GM19025 (cell line): ENCODE data around the gene CYB5RL.
"Not testable (repeated sequence)": the region's sequence is repeated elsewhere in the genome, so short reads cannot be mapped to it uniquely, and the experiment has no call there.

ENCODE experiments used
- ATAC-seq: cut with Tn5 transposase; IDR thresholded peaks from one replicate; pipeline ENCODE4 v1.9.1; 2021; ENCODE audit warnings: mild to moderate bottlenecking, low read depth, moderate library complexity; ENCODE audit not compliant: unreplicated experiment

Gene CYB5RL

GRCh38 chr1:54191525-54191924, 8.3 kb downstream of the CYB5RL start:
- no peak for ATAC-seq

DNA sequence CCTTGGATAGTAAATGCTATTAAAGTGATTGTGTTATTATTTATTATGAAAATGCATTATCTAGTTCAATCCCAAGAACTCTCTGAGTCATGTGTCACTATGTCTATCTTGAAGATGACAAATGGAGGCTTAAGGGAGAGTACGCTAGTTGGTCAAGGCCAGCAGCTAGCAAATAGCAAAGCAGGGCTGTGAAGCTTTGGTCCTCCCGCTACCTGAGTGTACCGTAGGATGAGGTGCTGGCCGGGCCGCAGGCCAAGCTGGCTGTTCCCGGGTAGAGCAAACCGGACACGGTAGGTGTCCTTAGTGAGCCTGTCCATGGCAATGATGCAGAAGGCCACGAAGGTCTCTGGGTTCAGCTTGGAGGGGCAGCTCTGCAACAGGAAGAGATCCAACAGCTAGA, 9.3 kb downstream of the CYB5RL start:
- ATAC-seq, result no peak

GRCh38 chr1:54188291-54188690, 11.5 kb downstream of the CYB5RL start:
- no peak for ATAC-seq

DNA sequence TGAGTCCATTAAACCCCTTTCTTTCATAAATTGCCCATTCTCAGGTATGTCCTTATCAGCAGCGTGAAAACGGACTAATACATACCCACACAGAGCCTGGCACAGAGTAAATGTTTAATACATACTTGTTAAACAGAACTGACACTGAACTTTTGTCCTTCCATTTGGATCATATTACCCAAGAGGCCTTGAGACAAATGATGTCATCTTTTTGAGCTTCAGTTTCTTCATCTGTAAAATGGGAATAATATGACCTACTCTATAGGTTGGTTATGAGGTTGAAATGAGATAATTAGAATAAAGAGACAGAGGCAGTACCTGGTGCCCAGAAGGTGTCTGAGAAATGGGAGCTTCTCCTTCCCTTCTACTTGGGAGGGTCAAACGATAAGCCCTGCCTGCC, 13.8 kb downstream of the CYB5RL start:
- no peak for ATAC-seq

DNA sequence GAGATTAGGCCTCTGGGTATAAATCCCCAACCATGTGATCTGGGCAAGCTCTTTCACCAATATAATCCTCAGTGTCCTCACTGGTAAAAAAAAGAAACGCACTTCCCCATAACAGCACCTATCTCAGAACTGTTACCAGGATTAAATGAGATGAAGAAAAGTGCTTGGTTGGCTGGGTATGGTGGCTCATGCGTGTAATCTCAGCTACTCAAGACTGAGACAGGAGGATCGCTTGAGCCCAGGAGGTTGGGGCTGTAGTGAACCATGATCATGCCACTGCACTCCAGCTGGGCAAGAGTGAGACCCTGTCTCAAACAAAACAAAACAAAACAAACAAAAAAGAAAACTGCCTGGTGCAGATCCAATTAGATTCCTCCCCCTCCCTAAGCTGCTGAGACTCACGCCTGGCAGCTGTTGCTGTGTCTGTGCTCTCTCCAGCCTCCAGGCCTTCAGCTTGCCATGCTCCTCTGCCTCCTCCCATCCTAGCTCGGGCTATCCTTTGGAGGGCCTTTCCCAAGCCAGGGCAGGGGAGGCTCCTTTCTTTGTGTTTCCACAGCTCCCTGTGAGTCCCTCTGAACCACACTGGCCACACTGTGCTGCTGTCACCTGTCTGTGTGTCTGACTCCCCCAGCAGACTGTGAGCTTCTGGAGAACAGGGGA, 19.0 kb downstream of the CYB5RL start:
- ATAC-seq, result no peak

DNA sequence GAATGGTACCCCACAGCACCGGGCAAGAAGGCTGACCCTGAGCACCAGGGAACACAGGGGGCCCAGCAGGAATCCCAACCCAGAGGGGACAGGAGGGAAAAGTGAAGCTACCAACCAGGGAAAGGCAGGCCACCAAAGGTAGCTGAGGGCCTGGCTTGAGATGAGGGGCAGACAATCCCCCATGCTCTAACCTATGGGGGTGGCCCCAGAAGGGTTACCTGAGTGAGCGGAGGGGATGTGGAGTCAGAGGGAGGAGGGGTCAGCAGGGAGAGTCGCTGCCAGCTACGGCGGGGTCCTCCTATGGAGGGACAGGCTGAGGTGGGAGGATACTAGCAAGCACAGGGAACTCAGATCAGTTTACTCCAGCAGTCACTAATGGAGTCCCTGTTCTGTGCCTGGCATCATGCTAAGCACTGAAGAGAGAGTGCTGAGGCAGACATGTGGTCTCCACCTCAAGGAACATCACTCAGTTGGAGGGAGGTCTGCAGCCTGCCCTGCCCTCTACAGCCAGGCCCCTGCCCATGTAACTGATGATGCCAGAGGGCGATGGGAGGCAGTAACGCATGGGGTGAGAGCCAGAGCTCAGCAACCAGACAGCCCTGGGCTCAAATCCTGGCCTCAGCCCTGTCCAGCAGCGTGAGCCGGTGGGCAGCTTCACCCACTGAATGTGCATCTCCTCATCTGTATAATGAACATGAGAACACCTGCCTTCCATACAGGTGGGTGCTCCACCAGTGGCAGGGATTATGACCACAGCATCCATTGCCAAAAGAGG, 21.3 kb downstream of the CYB5RL start:
- no peak for ATAC-seq

- no peak for ATAC-seq
These were observed 22.1 kb downstream of the CYB5RL start for GRCh38 chr1:54177726-54178125.

GRCh38 chr1:54176621-54177327, 23.1 kb downstream of the CYB5RL start:
- no peak for ATAC-seq

DNA sequence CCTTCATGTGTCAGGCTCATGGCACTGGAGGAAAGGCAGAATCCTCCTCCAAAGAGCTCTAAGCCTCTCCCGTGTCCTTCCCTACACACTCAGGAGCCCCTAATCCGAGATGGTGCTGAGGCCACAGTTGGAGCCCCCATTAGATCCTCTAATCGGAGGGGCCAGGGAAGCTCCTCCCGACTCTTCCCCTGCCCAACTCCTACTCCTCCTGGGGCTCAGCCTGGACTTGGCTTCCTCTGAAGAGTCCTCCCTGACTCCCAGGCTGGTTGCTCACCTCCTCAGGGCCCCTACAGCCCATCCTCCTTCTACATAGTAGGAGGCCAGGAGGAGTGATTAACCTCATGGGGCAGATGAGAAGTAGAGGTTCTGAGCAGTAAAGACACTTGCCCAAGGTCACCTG, 25.7 kb downstream of the CYB5RL start:
- no peak for ATAC-seq

GRCh38 chr1:54173681-54174080, 26.1 kb downstream of the CYB5RL start:
- no peak for ATAC-seq

DNA sequence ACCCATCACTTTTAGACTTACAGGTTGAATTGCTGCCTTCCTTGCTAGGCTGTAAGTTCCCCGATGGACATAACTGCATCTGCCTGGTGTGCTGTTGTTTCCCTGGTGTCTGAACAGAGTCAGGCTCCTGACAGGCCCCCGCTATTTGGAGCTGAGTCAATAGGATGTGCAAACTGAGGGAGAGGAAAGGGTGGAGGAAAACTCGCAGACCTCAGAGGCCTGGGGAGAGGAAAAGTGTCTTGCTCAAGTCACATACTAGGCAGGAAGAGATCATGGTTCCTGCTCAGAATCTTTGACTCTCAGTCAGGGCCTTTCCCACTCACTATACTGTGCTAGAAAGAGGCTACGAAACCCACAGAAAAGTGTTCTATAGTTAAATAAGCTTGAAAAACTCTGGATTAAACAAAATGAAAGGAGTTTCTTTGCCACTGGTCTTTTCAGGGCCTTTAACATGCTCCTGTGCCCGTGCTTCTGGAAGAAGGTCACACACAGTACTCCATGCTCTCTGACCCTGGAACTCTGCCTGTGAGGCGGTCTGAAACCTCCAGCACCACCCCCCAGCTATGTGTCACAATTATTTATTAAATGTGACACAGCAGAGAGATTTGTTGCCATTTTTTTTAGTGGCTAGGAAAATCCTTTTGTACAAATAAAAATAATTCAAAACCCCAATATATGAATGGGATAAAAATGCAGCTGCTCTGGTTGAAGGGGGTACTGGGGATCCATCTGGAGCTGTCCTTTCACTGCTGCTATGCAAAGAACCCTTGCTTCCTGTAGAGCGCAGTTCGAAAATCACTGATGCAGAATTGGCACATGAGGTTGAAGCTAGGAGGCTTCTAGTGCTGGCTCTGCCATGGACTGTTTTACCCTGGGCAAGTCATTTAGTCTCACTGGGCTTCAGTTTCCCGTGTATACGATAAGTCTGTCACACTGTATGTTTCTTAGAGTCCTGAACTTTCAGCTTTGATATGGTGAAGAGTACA, 26.9 kb downstream of the CYB5RL start:
- no peak for ATAC-seq

DNA sequence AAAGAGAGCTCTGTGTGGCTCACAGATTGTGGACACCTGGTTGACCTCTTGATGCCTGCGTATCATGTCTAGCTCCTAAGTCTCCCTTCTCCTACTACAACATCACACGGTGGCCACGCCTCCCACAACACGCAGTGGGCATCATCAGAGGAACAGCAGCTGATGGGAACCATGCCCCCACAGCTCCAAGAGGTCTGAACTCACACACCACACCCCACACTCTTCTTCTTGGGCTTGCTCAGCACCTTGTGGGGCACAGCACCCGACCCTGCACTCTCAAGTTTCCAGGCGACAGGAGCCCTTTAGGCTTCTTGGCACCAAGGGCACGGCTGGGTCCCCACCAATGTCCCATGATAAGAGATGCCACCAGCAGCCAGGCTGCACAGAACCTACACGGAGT, 28.2 kb downstream of the CYB5RL start:
- no peak for ATAC-seq

DNA sequence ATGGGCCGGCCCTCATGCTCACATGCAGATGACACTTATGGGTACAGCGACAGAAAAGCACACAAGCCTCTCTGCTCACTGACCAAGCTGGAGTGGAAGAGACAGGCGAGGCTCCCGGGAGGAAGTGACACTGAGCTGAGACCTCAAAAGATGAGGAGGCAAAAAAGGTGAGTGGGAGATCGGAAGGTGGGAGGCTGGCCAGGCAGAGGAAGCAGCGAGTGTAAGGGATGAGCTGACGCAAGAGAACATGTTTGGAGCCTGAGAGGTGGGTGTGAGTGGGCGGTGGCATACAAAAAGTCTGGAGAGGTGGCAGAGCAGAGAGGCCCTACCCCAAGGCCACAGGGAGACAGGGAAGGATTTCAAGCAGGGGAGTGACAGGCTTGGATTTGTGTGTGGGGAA, 28.8 kb downstream of the CYB5RL start:
- no peak for ATAC-seq

- no peak for ATAC-seq
These were observed 30.8 kb downstream of the CYB5RL start for GRCh38 chr1:54169068-54169467.

- no peak for ATAC-seq
These were observed 31.4 kb downstream of the CYB5RL start for GRCh38 chr1:54168206-54168965.

DNA sequence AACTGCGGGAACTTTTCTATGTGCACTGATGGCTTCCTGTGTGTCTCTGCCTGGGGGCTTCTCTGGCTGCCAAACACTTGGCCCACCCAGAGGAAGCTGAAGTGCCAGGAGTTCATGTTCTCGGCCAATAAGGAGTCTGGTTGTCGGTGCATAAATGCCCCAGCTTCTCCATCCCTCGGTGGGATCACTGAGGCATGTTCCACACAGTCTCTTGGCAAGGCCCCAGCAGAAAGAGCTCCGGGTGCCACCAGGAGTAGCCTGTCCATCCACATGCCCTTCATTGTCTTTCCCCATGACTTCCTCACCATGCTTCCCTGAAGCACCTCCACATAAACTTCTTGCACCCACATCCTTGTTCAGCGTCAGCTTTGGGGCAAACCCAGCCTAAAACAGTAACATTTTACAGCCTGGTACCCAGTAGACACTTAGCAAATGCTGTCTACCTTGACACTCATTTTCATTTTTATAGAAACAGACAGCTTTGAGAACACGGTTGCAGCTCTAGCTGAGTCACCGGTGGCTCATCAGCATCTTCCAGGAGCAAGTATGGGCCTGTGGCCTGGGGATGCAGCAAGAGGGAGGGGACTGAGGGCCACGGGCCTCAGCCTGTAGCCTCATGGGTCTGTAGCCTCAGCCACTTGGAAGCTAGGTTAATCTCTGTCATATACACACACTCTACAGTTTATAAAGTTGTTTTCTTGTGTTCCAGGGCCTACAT, 32.2 kb downstream of the CYB5RL start:
- no peak for ATAC-seq

DNA sequence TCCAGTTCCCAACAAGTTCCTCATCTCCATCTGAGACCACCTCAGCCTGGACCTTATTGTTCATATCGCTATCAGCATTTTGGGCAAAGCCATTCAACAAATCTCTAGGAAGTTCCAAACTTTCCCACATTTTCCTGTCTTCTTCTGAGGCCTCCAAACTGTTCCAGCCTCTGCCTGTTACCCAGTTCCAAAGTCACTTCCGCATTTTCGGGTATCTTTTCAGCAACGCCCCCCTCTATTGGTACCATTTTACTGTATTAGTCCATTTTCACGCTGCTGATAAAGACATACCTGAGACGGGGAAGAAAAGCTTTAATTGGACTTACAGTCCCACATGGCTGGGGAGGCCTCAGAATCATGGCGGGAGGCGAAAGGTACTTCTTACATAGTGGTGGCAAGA, 33.5 kb downstream of the CYB5RL start:
- not testable (repeated sequence) for ATAC-seq

DNA sequence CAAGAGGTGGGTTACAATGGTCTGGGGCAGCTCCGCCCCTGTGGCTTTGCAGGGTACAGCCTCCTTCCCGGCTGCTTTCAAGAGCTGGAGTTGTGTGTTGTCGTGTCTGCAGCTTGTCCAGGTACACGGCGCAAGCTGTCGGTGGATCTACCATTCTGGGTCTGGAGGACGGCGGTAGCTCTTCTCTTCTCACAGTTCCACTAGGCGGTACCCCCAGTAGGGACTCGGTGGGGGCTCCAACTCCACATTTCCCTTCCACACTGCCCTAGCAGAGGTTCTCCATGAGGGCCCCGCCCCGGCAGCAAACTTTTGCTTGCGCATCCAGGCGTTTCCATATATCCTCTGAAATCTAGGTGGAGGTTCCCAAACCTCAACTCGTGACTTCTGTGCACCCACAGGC, 34.7 kb downstream of the CYB5RL start:
- ATAC-seq, result no peak

DNA sequence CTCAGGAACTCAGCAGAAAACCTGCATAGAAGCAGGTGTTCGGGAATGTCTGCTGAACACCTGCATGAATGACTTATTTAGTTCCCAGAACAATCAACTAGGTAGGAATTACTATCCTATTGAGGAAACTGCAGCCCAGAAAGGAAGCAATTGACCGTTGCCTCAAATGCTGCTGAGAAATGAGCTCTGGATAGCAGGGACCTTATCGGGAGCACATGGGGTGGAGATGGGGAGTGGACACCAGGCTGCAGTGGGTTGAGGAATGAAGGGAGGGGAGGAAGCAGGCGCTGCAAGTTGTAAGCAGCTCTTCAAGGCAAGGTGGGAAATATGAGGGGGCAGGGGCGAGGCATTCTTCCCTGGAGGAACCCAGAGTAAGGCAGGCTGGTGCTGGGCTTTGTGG, 36.3 kb downstream of the CYB5RL start:
- no peak for ATAC-seq
